OCI-LY1 (cell line): ENCODE measurements around the gene MEA1.

Source experiments
- H2AFZ ChIP-seq: fragments of 200-600 bp; sonication (generic), shearing (Covaris generic); 2 replicates; pipeline ENCODE4 v1.6.0; 2014; ENCODE audit warnings: antibody characterized with exemption, mild to moderate bottlenecking, low read length
- H3F3A ChIP-seq: fragments of 200-600 bp; sonication (generic), shearing (Covaris generic); 2 replicates; pipeline ENCODE4 v1.6.0; 2014; ENCODE audit warnings: mild to moderate bottlenecking, antibody characterized with exemption, low read length, moderate library complexity; ENCODE audit not compliant: insufficient read depth
- H3K27ac ChIP-seq: fragments of 200-600 bp; sonication (generic); 2 replicates; pipeline ENCODE4 v1.5.1; 2014; ENCODE audit warnings: low read length, mixed run types, mild to moderate bottlenecking, low read depth; ENCODE audit not compliant: poor library complexity, severe bottlenecking
- H3K27me3 ChIP-seq: fragments of 200-600 bp; sonication (generic); 2 replicates; pipeline ENCODE4 v1.6.0; 2014; ENCODE audit warnings: antibody characterized with exemption, mild to moderate bottlenecking, low read length, moderate library complexity; ENCODE audit not compliant: insufficient read depth
- H3K36me3 ChIP-seq: fragments of 200-600 bp; sonication (generic); 2 replicates; pipeline ENCODE4 v1.6.1; 2014; ENCODE audit warnings: mild to moderate bottlenecking, antibody characterized with exemption, low read length, moderate library complexity, mixed read lengths; ENCODE audit not compliant: insufficient read depth
- H3K4me1 ChIP-seq: fragments of 200-600 bp; sonication (generic); 2 replicates; pipeline ENCODE4 v1.5.1; 2014; ENCODE audit warnings: mild to moderate bottlenecking, low read length, moderate library complexity; ENCODE audit not compliant: insufficient read depth, severe bottlenecking
- H3K4me2 ChIP-seq: fragments of 200-600 bp; sonication (generic), shearing (Covaris generic); 2 replicates; pipeline ENCODE4 v1.6.1; 2014; ENCODE audit warnings: low read length
- H3K4me3 ChIP-seq: fragments of 200-600 bp; sonication (generic); 2 replicates; pipeline ENCODE4 v1.5.1; 2014; ENCODE audit warnings: low read length, low read depth, mild to moderate bottlenecking, mixed read lengths; ENCODE audit not compliant: poor library complexity, severe bottlenecking
- H3K79me2 ChIP-seq: fragments of 200-600 bp; shearing (Covaris generic); 2 replicates; pipeline ENCODE4 v1.6.1; 2016; ENCODE audit warnings: mixed run types, low read length, mixed read lengths; ENCODE audit not compliant: insufficient read depth
- H3K9ac ChIP-seq: fragments of 200-600 bp; sonication (generic), shearing (Covaris generic); 2 replicates; pipeline ENCODE4 v1.6.1; 2014; ENCODE audit warnings: mild to moderate bottlenecking, low read length, mixed read lengths
- H3K9me2 ChIP-seq: fragments of 200-600 bp; sonication (generic), shearing (Covaris generic); 2 replicates; pipeline ENCODE4 v1.6.1; 2014; ENCODE audit warnings: low read depth, mild to moderate bottlenecking, low read length, mixed read lengths
- H3K9me3 ChIP-seq: fragments of 200-600 bp; shearing (Covaris generic); 2 replicates; pipeline ENCODE4 v1.6.1; 2014; ENCODE audit warnings: low read length, mixed read lengths
- H4K20me1 ChIP-seq: fragments of 200-600 bp; sonication (generic), shearing (Covaris generic); 2 replicates; pipeline ENCODE4 v1.6.0; 2016; ENCODE audit warnings: mild to moderate bottlenecking, low read length; ENCODE audit not compliant: insufficient read depth
- EZH2 ChIP-seq: fragments of 200-600 bp; sonication (generic), shearing (Covaris generic); IDR thresholded peaks from 2 replicates; pipeline ENCODE4 v1.8.0; 2017; ENCODE audit warnings: borderline replicate concordance, mixed run types, mild to moderate bottlenecking, antibody characterized with exemption, low read length, moderate library complexity, mixed read lengths
- TF ChIP-seq, protein P1 (sequence below): fragments of 200-600 bp; sonication (generic), shearing (Covaris generic); IDR thresholded peaks from 2 replicates; pipeline ENCODE4 v1.5.1; 2017; ENCODE audit warnings: mild to moderate bottlenecking, antibody characterized with exemption, low read length, moderate library complexity, mixed read lengths

The MEA1 gene

DNA sequence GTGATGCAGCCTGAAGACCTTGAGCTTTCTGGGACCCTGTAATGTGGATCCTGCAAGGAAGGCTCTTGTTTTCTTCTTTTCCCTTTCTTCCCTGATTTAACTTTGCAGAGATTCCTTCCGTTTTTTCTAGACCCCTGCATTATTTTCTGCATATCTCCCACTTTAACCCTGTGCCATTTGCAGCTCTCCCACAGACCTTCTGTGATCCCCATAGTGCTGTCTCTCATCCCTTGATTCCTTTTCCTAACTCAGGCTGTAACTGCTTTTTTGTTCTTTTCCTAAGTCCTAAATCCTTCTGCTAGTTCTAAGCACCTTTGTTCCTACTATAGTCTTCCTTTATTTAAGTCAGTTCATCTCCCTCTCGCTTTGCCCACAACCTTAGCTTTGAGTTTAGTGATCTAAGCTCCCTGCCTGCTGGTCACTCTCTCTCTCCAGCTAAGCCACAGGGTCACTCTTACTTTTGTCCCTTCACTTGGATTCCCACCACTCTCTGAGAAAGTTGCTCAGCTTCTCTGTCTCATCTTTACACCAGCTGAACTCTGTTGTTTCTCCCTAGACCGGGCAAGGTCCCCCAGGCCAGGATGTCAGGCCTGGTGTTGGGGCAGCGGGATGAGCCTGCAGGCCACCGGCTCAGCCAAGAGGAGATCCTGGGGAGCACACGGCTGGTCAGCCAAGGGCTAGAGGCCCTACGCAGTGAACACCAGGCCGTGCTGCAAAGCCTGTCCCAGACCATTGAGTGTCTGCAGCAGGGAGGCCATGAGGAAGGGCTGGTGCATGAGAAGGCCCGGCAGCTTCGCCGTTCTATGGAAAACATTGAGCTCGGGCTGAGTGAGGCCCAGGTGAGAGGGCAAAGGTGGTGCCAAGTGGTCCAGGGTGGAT, 47.2 kb upstream of the MEA1 start:
- TF ChIP-seq EZH2, result no peak
- TF ChIP-seq, protein P1, sequence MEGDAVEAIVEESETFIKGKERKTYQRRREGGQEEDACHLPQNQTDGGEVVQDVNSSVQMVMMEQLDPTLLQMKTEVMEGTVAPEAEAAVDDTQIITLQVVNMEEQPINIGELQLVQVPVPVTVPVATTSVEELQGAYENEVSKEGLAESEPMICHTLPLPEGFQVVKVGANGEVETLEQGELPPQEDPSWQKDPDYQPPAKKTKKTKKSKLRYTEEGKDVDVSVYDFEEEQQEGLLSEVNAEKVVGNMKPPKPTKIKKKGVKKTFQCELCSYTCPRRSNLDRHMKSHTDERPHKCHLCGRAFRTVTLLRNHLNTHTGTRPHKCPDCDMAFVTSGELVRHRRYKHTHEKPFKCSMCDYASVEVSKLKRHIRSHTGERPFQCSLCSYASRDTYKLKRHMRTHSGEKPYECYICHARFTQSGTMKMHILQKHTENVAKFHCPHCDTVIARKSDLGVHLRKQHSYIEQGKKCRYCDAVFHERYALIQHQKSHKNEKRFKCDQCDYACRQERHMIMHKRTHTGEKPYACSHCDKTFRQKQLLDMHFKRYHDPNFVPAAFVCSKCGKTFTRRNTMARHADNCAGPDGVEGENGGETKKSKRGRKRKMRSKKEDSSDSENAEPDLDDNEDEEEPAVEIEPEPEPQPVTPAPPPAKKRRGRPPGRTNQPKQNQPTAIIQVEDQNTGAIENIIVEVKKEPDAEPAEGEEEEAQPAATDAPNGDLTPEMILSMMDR, result no peak
- Histone ChIP-seq H3K36me3 (peaks cover 8% of the 10 kb centered on the region; the same call in 1 of the 2 replicates), H3K9me2 (no peaks in the 10 kb centered on the region), H3K9me3 (no peaks in the 10 kb centered on the region), H3K4me2 (peak overlapping the region; percentile 100; the same call in 1 of the 2 replicates), H2AFZ (no peak overlapping the region), H3K9ac (peak overlapping the region; percentile 97; the same call in 1 of the 2 replicates), H3F3A (no peaks in the 10 kb centered on the region), H3K27me3 (no peaks in the 10 kb centered on the region), H3K4me1 (peaks cover 20% of the 10 kb centered on the region), H3K4me3 (peak overlapping the region; percentile 96), H3K79me2 (peaks cover 12% of the 10 kb centered on the region), H4K20me1 (no peaks in the 10 kb centered on the region), H3K27ac (no peak overlapping the region)

DNA sequence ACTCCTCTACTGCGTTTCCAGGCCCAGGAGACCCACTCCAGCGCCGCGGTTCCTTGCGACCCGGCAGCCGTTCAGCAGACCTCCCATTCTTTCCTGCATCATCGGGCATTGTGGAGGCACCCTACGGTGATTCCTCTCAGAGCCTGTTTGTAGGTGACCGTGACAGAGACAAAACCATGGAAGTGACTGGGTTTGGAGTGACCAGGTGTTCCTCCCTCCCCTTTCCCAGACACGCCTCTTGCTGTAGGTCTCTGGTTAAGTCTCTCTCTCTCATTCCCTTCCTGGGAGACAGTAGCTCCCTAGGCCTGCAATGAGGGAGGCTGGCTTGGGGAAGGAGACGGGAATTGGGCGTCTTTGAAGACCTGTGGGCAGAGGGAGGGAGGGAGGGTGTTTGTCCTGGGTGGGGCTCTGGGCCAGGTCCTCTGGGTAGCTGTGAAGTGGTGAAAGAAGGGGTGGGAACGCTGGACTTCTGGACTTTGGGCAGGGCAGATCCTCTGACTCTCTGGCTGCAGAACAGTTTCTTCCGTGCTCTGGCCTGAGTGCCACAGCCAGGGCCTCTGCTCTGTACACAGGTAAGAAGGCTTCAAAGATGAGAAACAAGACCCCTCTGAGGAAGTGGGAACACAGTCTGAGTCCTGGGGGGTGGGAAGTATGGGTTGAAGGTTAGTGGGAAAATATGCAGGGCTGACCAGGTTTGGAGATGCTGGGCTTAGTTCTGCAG, 46.4 kb upstream of the MEA1 start:
- Histone ChIP-seq H3F3A (no peaks in the 10 kb centered on the region), H3K36me3 (peaks cover 16% of the 10 kb centered on the region), H3K4me3 (peak overlapping the region; percentile 96), H2AFZ (no peak overlapping the region), H4K20me1 (no peaks in the 10 kb centered on the region), H3K27me3 (no peaks in the 10 kb centered on the region), H3K79me2 (peaks cover 12% of the 10 kb centered on the region), H3K9me2 (no peaks in the 10 kb centered on the region), H3K9ac (peak overlapping the region; percentile 97), H3K4me2 (peak overlapping the region; percentile 100), H3K27ac (peak overlapping the region; percentile 63), H3K9me3 (no peaks in the 10 kb centered on the region), H3K4me1 (peaks cover 20% of the 10 kb centered on the region)
- TF ChIP-seq, protein P1, result no peak
- TF ChIP-seq EZH2, result no peak

- peaks cover 16% of the 10 kb centered on the region for H3K36me3 ChIP-seq
- H2AFZ ChIP-seq, result no peak within 1 kb of the TSS
- no peaks in the 10 kb centered on the region for H4K20me1 ChIP-seq
- peak within 1 kb of the TSS; percentile 100 for H3K4me2 ChIP-seq
- H3K27me3 ChIP-seq, result no peaks in the 10 kb centered on the region
- TF ChIP-seq EZH2, result no peak
- TF ChIP-seq, protein P1, result no peak
- H3K9ac ChIP-seq, result peak within 1 kb of the TSS; percentile 97
- peak within 1 kb of the TSS; percentile 63 for H3K27ac ChIP-seq
- H3K79me2 ChIP-seq, result peaks cover 12% of the 10 kb centered on the region
- H3F3A ChIP-seq, result no peaks in the 10 kb centered on the region
- peak within 1 kb of the TSS; percentile 96 for H3K4me3 ChIP-seq
- no peaks in the 10 kb centered on the region for H3K9me2 ChIP-seq
- H3K4me1 ChIP-seq, result peaks cover 23% of the 10 kb centered on the region
- H3K9me3 ChIP-seq, result no peaks in the 10 kb centered on the region
Observed at GRCh38 chr6:43059168-43060033, 45.7 kb upstream of the MEA1 start, which contains the start of the genes KLC4 and MRPL2. TSS of gene KLC4 (plus strand) at chr6:43059631. CDS start at chr6:43061336, 1,705 bp downstream. TSS of gene MRPL2 (minus strand) at chr6:43059434. CDS start at chr6:43059381, 53 bp downstream.
